NCI-H2107 treated with DMSO at 0.1 percent for 48 hours (cell line): ENCODE results near the gene MAP4K3.

ENCODE experiments used
- DNase-seq: peaks from one replicate; lab custom pipeline; 2025; ENCODE audit not compliant: unreplicated experiment; lab: John Stamatoyannopoulos, UW

Gene MAP4K3

GRCh38 chr2:39445934-39446333 is 8.8 kb upstream of the MAP4K3 start:
- no peak for DNase-seq

- no peak for DNase-seq
Measured at GRCh38 chr2:39443009-39443408, 5.9 kb upstream of the MAP4K3 start.

GRCh38 chr2:39437522-39438296 is 624 bp upstream of the MAP4K3 start:
- DNase-seq: no peak

- DNase-seq: no peak
Measured at GRCh38 chr2:39435741-39436591, 1.1 kb downstream of the MAP4K3 start.

- no peak for DNase-seq
Measured at GRCh38 chr2:39435234-39435633, 1.9 kb downstream of the MAP4K3 start.

GRCh38 chr2:39434233-39434897 is 2.7 kb downstream of the MAP4K3 start:
- no peak for DNase-seq

GRCh38 chr2:39433586-39434195 is 3.4 kb downstream of the MAP4K3 start:
- DNase-seq: no peak

GRCh38 chr2:39432701-39433100 is 4.4 kb downstream of the MAP4K3 start:
- DNase-seq: no peak

GRCh38 chr2:39431592-39432316 is 5.3 kb downstream of the MAP4K3 start:
- no peak for DNase-seq

GRCh38 chr2:39429746-39430145 is 7.3 kb downstream of the MAP4K3 start:
- no peak for DNase-seq

GRCh38 chr2:39424951-39425350 is 12.1 kb downstream of the MAP4K3 start:
- no peak for DNase-seq

GRCh38 chr2:39422700-39423099 is 14.4 kb downstream of the MAP4K3 start:
- no peak for DNase-seq

- no peak for DNase-seq
Measured at GRCh38 chr2:39421354-39421753, 15.7 kb downstream of the MAP4K3 start.

- DNase-seq: no peak
Measured at GRCh38 chr2:39419282-39420223, 17.5 kb downstream of the MAP4K3 start.

GRCh38 chr2:39418491-39418890 is 18.6 kb downstream of the MAP4K3 start:
- no peak for DNase-seq

GRCh38 chr2:39416140-39416539 is 20.9 kb downstream of the MAP4K3 start:
- no peak for DNase-seq

- DNase-seq: no peak
Measured at GRCh38 chr2:39413063-39413737, 23.9 kb downstream of the MAP4K3 start.

- no peak for DNase-seq
Measured at GRCh38 chr2:39411181-39411944, 25.7 kb downstream of the MAP4K3 start.
